Measurements from ENCODE around the gene CIAO1. TPM values are rescaled to one million over a fixed set of nuclear protein-coding genes. Genes with fewer than 3 reads are reported as not detected.
"Not testable (repeated sequence)": the region's sequence is repeated elsewhere in the genome, so short reads cannot be mapped to it uniquely, and the experiment has no call there.

The CIAO1 gene
- total RNA-seq, 2 donors from 2014 or later = 50.0 to 52.7 TPM

DNA sequence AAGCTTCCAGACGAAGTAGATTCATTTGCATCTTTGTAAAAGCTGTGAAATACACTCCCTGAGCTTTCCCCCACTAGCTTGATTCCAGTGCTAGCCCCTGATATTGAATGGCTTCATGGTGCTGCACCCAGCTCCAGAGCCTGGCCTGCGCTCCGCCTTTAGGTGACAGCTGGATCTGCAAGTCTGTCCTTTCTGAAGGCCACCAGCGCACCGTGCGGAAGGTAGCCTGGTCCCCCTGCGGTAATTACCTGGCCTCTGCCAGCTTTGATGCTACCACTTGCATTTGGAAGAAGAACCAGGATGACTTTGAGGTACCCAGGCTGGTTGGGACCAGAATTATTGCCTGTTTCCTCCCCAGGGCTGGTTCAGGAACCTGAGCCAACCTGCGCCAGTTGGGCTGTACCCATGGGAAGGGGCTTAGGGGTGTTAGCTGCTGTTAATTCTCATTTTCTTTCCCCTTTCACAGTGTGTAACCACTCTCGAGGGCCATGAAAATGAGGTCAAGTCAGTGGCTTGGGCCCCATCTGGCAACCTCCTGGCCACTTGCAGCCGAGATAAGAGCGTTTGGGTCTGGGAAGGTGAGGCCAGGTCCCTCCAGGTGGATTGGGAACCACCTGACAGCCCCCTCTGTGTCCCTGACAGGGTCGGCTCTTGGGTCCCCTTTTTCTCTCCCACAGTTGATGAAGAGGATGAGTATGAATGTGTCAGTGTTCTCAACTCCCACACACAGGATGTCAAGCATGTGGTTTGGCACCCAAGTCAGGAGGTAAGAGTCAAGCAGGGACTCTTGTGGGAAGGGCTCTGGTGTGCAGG is 1.3 kb downstream of the CIAO1 start:
- ATAC-seq = no peak
- intact Hi-C loops (cut with DNase I) = no loop called here

DNA sequence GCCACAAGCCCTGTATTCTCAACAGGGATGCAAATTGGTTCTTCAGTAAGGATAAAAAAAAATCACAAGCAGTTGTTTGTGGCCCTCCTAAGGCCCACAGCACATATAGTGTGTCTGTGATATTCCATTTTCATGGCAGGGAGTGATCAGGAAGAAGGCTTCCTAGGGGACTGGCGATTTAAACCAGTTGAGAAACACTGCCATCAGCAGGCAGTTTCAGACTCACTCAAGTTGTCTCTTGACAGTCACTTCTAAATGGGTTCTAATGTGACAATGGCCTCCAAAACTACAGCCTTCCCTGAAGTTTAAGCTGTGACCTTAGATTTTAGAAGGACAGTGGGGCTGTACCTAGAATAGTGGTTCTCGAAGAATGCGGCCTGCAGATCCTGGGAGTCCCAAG is 6.0 kb downstream of the CIAO1 start:
- no peak for DNase-seq
- intact Hi-C loops (cut with DNase I) = no loop called here
- ATAC-seq = no peak

More for the DNA sequence above, 1.3 kb downstream of the CIAO1 start:
- DNase-seq = no peak

DNA sequence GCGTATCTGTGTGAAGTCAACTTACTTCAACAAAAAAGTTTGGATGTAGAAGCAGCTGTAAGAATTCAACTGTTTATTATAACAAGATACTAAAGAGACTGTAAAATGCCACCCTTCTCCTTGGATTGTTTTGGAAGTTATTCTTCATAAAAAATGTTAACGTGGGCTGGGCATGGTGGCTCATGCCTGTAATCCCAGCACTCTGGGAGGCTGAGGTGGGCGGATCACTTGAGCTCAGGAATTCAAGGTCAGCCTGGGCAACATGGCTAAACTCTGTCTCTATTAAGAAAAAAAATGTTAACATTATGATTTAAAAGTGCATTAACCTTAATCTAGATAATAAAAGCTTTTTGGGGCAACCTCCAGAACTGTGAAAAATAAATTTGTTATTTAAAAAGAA is 7.7 kb downstream of the CIAO1 start:
- no peak for ATAC-seq
- no peak for DNase-seq
- intact Hi-C loops (cut with DNase I) = no loop called here

DNA sequence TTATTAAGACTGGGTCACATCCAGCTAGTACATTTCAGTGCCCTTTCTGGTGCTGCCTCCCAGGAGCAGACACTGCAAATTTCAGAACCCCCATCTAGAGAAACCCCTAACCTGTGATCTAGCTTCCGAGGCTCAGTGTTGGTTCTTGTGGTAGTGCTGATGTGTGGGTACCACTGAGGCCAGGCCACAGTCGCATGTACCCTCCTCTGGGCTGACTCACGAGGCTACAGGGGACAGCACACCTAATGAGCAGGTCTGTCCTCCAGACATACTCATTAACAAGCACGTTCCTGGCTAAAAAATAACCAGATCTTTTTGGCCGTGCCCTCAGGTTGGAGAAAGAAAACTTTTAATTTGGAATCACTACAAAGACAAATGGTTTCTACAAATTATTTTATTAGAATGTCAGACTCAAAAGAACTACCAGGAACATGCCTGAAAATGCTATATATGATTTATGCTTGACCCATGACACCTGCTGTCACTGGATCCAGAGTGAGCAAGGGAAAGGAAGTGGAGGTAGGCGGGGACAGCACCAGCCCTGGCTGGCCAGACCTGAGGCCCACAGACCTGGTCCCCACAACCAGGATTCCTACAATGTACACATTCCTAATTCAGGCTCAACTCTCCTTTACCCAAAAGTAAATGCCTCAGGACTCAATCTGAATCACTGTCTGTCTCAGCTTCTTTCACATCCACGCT is 8.5 kb downstream of the CIAO1 start:
- intact Hi-C loops (cut with DNase I) = no loop called here
- DNase-seq (no peak), ATAC-seq (no peak)

DNA sequence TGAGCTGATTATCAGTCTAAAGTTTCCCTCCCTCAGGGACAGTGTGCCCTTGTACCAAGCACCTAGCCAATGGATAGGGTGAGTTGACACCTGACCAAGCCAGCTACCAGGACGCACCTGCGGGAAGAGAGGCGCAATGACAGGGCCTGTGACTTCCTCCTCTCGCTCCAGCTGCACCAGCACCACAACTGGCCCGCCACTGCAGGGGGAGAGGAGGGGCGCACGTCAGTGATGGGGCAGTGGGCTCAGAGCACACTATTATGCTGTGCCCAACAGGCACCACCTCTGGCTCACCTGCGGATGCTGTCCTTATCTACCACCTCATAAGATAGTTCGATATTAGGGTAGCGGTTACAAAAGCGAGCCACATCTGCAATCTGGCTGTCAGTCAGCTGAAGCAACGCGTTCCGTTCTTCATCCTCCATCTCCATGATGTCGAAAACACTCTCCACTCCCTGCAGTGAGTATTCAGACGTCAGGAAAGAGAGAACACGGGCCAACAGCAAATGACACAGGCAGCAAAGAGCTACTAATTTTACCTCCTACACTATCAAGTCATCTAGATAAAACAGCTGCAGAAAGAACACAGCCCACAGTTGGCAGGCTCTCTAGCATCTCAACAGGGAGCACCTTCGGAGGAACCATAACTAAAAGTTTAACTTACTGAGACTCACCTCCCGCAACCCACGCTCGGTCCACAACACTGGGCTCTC is 10.9 kb downstream of the CIAO1 start:
- DNase-seq = no peak
- no peak for ATAC-seq
- intact Hi-C loops (cut with DNase I) = no loop called here

DNA sequence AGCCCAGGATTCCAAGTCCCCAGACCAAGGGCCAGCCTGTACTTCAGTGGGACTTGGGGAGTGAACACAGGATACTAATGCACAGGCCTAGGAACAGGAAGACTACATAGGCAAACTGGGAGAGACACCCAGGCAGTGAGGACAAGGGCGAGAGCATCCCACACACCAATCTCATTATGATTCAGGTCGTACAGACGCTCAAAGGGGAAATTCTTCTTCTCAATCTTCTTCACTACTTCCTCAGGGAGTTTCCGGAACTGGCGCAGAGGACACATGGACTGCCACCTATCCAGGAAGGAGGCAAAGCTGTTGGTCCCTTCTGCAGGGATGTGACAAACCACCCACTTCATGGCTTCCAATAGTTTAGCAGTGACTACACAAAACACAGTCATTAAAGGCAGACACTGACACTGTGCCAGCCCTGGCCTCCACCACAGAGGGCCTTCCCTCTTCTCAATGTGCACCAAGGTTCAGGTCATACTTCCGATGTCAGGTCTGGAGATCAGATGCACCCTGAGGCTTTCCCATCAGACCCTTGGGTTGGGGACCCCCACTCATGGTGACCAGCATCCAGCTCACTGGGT is 21.3 kb downstream of the CIAO1 start:
- intact Hi-C loops (cut with DNase I) = no loop called here
- ATAC-seq (no peak), DNase-seq (no peak)

DNA sequence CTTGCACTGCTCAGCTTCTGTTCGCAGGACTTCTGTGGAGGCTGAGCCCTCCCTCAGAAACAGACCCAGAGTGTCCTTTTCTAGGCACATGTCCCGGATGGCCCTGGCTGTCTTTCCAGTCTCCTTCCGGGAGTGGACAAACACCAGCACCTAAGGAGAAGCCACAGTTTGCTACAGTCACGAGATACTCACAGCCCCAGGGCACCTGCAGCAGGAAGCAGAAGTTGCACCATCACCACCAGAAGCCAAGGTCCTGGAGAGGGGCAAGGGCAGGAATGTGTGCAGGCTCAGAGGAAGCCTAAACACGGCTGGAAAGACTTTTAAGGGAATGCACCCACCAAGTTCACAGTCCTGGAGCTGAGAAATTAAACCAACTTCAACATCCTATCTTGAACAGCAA is 25.7 kb downstream of the CIAO1 start:
- DNase-seq (no peak), ATAC-seq (no peak)
- intact Hi-C loops (cut with DNase I) = no loop called here

DNA sequence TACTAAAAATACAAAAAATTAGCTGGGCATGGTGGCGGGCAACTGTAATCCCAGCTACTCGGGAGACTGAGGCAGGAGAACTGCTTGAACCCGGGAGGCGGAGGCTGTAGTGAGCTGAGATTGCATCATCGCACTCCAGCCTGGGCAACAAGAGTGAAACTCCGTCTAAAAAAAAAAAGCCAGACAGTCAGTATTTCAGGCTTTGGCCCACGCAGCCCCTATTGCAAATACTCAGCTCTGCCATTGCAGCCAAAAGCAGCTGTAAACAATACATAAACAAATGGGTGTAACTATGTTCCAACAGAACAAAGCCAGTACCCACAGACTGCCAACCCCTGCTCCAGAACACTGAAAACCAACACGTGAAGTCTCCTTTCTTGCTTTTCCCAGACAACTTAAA is 28.2 kb downstream of the CIAO1 start:
- ATAC-seq = not testable (repeated sequence)

DNA sequence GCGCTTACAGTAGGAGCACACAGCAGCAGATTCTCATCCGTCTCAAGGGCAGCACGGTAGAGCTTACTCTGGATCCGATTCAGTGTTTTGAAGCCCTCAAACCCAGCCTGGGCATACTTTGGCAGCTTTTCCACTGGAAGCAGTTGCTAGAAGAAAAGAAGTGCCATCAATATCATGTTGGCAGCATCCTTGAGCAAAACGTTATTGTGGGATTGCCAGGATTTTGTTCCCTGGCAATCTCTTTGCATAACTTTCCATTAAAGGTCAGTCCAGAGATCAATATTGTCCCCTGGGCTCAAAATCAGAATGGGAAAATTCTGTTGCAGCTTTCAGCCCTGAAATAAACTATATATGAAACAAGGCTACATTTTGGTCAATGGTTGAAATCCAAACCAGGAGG is 30.9 kb downstream of the CIAO1 start:
- intact Hi-C loops (cut with DNase I) = no loop called here
- ATAC-seq = no peak

More for the DNA sequence above, 28.2 kb downstream of the CIAO1 start:
- intact Hi-C loops (cut with DNase I); DNase-seq: not testable (repeated sequence)

DNA sequence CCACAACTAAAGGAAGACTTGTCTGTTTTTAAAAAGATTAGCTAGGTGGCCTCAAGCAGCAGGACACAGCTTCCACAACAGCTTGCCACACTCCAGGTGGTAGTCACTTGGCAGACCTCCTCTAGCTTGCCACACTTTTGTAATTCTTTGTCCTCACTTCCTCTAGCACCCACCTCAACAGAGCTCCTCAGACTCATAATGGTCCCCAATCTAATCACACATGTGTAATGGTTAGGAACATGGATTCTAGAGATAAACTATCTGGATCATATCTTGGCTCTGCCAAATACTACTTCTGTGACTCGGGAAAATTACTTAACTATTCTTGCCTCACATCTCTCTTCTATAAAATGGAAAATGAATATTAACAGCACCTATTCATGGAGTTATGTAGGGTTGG is 35.8 kb downstream of the CIAO1 start:
- intact Hi-C loops (cut with DNase I) = loop anchor here in 1 of 2 donors (10.0 kb wide), 1 partner anchor 213 kb away; no protein-coding TSS in a partner anchor
- DNase-seq (no peak), ATAC-seq (no peak)

More for the DNA sequence above, 30.9 kb downstream of the CIAO1 start:
- DNase-seq = no peak

DNA sequence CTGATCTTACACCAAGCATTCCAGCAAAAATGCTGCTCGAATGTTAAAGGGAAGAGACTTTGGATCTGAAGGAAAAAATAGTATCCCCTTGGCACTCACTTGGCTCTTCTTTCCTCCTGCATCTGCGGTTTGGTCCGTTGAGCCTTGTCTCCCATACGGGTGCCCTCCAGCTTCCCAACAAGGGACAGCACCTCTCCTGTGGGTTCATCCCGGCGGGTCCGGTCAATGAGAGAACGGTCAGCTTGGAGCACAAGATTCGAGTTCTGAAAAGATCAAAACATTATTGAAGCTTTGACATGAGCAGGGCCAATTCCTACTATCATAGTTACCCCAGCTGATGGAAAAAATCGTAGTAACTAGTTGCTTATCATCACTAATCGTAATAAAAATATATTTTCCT is 38.6 kb downstream of the CIAO1 start:
- DNase-seq = no peak
- ATAC-seq = no peak
- intact Hi-C loops (cut with DNase I) = loop anchor here in 1 of 2 donors (10.0 kb wide), 1 partner anchor 210 kb away; no protein-coding TSS in a partner anchor

DNA sequence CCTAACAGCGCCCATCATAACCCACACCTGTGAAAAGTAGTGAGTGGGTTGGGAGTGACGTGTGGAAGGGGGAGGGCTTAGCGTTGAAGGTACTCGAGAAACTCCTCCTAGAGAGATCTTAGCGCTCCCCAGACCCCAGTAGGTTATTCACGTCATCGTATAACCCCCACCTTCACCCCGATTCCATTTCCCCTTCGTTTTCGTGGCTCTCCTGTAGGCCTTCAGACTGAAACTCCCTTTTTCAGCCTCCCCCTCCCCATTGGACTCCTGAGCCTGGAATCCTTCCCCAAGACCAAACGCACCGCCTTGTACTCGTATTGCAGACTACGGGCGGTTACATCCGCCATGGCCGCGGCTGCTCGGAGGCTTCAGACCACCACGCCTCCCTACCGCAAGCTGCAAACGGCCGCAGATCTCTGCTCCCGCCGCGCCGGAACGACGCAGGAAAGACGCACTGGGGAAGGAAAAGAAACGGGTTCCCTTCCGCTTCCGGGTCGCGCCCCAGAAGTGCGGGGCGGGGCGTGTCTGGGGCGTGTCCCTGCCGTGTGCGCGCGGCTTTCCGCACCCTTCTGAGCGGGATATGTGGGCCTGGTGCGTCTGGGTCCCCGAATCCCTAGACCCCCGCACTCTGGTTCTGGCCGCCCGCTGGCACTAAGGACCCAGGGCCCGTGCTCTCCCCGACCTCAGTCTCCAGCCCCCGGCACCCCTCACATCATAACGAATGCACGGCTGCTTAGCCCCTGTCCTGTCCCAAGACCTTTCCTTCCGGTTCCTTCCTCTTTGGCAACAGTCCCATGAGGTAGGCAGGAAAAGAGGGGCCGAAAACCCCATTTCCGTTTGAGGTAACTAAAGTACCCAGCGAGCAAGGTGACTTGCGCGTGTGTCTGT is 39.3 kb downstream of the CIAO1 start, which contains the start of gene SNRNP200:
Gene SNRNP200 (minus strand): TSS at position 456 of the 888 bp plus-strand sequence. CDS start 109 bp downstream, at position 347.
- intact Hi-C loops (cut with DNase I) = loop anchor here in 1 of 2 donors (10.0 kb wide), 1 partner anchor 209 kb away; no protein-coding TSS in a partner anchor
- peak; percentile 90 for DNase-seq
- peak; percentile 100 for ATAC-seq

DNA sequence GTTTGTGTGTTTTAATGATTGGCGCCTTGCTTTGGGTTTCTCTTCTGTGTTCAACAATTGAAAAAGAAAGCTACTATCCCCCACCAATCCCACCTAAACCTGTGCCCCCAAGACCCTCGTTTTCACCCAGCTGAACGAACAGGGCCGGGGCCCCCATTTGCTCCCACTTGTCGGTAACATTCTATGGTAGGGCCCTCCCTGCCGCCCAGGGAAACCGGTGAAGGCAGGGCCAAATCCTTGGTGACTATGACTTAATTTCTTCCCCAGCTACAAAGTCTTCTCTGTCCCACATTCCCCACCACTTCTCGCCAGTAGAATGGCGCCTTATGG is 39.9 kb downstream of the CIAO1 start:
- no peak for DNase-seq
- intact Hi-C loops (cut with DNase I) = loop anchor here in 1 of 2 donors (10.0 kb wide), 1 partner anchor 209 kb away; no protein-coding TSS in a partner anchor
- ATAC-seq = no peak

DNA sequence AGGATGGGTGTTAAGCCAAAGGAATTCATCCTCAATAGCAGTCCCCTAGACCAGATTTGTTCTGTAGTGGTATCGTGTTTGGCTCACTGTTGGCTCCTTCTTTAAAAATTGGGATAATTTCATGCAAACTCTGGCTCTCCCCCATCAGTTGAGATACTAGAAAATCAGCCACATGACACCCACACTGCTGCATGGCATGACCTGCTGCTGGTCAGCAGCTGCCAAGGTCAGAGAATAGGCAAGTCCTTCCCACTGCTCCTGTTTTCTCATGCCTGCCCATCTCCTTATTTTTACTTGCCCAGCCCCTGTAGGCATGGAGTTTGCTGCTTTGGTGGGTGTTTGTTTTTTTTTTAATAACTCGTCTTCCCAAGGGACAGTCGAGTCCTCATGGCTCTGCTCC is 40.3 kb downstream of the CIAO1 start:
- ATAC-seq (no peak), DNase-seq (no peak)
- intact Hi-C loops (cut with DNase I) = loop anchor here in 1 of 2 donors (10.0 kb wide), 1 partner anchor 208 kb away; no protein-coding TSS in a partner anchor

DNA sequence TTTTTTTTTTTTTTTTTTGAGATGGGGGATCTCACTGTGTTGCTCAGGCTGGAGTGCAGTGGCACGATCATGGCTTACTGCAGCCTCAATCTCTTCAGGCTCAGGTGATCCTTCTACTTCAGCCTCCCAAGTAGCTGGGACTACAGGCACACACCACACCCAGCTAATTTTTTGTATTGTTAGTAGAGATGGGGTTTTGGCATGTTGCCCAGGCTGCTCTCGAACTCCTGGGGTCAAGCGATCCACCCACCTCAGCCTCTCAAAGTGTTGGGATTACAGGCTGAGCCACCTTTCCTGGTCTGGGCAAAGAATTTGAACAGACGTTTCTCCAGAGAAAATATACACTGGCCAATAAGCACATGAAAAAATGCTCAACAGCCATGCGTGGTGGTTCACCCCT is 42.2 kb downstream of the CIAO1 start:
- DNase-seq = no peak

DNA sequence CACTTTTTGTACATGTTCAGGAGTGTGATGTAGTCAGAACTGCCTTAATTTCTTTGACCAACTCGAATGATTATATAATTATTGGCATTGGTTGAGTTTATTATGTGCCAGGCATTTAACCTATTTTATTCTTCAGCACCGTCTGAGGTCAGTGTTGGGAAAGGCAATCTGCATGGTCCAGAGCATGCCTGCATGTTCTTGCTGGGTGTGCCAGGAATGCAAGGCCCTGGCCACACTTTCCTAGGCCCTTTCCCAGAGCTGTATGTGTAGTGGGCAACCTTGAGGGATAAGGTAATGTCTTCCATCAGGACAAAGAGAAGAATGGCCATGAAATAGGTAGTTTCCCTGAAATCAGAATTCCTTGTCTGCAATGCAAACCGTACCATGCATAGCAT is 49.0 kb downstream of the CIAO1 start:
- intact Hi-C loops (cut with DNase I) = no loop called here
- peak in 1 of 2 donors; percentile 71 for ATAC-seq

More for the DNA sequence above, 42.2 kb downstream of the CIAO1 start:
- ATAC-seq = no peak
- intact Hi-C loops (cut with DNase I) = loop anchor here in 1 of 2 donors (10.0 kb wide), 1 partner anchor 207 kb away; no protein-coding TSS in a partner anchor

DNA sequence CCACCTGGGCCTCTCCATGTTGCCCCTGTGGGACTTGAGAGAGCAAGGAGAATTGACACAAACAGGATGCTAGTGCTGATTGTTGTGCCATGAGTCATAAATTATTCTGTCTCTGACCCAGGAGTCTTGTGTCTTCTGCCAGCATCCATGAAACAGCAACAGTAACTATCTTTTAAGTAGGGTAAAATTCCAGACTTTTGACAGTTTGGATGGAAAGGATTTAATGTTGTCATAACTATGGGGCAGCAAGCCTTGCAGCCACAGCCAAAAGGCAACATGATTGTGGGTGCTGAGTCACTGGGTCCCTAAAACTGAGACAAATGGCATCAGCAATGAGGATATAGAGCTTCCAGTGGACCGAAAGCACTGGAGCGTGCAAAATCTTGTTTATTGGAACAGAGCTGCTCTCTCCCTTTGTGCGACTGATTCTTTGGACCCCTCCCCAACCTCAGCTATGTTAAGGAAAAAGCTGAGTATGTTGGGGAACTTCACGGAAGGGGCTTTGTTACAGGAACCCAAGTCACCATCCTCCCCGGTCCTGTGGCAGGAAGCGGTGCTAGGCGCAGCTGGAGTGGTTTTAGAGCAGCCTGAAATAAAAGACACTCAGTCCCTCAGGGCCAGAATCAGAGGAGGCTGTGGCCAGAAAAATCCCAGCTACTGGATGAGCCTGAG is 49.5 kb downstream of the CIAO1 start:
- ATAC-seq (peak in 1 of 2 donors; percentile 8), DNase-seq (no peak)
- intact Hi-C loops (cut with DNase I) = no loop called here

More for the DNA sequence above, 49.0 kb downstream of the CIAO1 start:
- DNase-seq = no peak

DNA sequence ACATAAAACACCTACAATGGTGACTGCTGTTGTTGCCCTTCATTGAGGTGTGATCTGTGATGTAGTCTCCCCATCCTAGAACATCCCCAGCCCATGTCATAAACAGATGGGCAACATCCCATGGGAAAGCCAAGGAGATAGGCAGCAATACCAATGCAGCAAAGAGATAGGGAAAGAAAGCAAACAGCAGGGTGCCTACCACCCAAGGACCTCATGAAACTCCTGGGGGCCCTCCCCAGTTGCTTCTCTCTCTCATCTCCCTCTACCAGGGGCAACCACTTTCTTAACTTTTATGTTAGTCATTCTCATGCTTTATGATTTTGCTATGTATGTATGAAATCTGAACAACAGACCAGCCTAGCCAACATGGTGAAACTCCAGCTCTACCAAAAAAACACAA is 51.0 kb downstream of the CIAO1 start:
- intact Hi-C loops (cut with DNase I) = no loop called here
- DNase-seq (no peak), ATAC-seq (no peak)
